ENCODE data around the gene BDH2. TPM values are rescaled to one million over a fixed set of nuclear protein-coding genes. Genes with fewer than 3 reads are reported as not detected.

The BDH2 gene
- 100 to 1,000 TPM; 187 to 232 (median 207) TPM for polyA plus RNA-seq (ENCODE audit: insufficient read length in 4 of 4)

- DNase-seq (ENCODE audit: low read depth in 4 of 4, low spot score in 3 of 4): peak; percentile 64 to 92 (median 88)
These were observed at the start of gene BDH2 for GRCh38 chr4:103099691-103100392. BDH2 (minus strand) TSS chr4:103099834; CDS start chr4:103096254, 3,580 bp downstream.

DNA sequence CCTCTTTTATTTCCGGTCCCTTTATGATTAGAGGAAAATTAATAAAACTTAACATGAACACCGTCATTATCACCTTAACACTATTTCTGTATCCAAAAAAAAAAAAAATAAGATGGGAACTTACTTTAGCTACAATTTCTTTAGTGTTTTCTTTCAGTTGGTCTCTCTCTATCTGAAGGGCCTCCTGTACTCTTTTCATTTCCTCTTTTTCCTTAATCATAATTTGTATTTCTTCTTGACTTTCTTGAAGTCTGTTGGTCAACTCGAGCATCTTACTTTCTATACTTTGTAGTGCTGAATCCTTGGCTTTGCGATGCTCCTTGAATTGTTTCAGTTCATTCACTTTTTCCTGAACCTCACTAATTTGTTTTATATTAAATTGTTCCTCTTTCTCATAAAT lies 45.3 kb upstream of the BDH2 start:
- DNase-seq (ENCODE audit: low read depth in 4 of 4, low spot score in 3 of 4): no peak

DNA sequence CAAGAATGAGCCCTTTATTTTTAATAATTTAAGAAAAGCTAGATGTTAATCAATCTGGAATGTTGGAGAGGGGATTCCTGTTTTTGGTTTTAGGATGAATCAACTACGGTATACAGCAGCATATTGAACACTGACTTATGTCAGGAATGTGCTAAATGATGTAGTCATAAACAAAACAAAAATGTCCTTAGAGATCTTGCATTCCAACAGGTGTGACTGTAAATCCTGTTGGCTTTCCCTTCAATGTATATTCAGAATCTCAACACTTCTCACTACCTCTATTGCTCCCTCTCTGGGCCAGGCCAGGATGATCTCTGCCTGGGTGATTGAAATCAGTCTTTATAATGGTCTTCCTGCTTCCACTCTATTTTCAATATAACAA lies 37.8 kb upstream of the BDH2 start:
- DNase-seq (ENCODE audit: low read depth in 4 of 4, low spot score in 3 of 4): no peak

DNA sequence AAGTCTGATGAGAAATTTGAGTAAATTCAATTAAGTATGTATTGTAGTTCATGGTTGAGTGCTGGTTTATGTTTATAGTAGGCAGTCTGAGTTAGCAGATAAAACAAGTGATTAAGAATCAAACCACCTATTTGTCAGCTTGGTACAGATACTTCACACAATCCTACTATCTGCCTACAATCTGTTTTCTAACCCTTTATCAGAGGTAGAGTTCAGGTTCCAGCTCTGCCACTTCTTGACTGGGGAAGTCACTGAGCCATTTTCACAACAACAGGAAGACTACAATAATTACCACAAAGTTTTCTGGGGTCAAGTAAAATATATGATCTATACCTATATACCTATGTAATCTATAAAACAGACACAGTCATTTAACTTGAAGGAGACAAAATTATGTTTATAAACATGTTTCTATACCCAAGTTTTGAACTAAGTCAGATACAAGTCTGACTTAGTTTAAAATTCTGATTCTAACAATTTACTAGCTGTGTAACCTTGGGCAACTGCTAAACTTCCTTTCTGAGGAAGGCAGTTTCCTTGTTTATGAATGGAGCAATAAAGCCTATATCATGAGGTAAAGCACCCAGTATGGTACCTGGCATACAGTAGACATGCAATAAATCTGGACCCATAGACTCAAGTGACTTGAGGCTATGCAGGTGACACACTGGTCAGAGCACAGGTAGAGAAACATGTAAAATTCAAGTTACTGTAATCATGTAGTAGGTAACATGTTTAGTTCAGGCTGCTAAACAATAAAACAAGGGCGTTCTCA lies 37.2 kb upstream of the BDH2 start:
- no peak for DNase-seq (ENCODE audit: low read depth in 4 of 4, low spot score in 3 of 4)

DNA sequence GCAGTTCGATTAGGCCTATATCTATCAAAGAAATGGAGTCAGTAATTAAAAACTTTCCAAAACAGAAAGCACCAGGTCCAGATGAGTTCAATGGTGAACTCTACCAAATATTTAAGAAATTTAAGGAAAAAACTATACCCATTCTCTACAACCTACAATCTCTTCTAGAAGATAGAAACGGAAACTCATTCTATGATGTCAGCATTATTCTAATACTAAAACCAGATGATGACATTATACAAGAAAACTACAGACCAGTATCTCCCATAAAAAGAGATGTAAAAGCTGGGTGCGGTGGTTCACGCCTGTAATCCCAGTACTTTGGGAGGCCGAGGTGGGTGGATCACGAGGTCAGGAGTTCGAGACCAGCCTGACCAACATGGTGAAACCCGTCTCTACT lies 29.5 kb upstream of the BDH2 start:
- DNase-seq (ENCODE audit: low read depth in 4 of 4, low spot score in 3 of 4): no peak

DNA sequence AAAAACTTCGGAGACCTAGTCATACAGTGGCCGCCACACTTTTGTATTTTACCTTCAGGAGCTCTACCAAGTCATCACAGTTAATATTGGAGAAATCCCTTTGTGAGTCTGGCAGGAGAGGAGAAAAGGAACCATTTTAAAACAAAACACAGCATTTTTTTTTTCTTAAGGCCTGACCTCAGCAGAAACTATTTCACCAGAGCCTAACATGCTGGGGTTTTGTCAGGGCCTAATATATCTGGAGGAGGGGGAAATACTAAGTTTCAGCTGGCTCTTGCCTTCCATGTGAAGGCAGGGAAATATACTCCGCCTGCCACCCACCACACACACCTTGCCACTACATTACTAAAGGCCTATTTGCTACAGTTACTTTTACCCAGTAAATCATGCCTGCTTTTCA lies 26.5 kb upstream of the BDH2 start:
- DNase-seq (ENCODE audit: low read depth in 4 of 4, low spot score in 3 of 4): no peak

DNA sequence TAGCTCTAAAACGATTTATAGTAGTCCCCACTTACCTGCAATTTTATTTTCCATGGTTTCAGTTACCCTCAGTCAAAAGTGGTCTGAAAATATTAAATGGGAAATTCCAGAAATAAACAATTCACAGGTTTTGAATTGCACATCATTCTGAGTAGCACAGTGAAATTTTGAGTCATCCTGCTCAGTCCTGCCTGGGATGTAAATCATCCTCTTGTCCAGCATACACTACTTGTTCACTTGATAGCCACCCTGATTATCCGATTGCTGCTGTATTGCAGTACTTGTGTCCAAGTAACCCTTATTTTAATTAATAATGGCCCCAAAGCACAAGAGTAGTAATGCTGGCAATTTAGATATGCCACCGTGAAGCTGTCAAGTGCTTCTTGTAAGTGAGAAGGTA lies 23.5 kb upstream of the BDH2 start:
- DNase-seq (ENCODE audit: low read depth in 4 of 4, low spot score in 3 of 4): no peak

DNA sequence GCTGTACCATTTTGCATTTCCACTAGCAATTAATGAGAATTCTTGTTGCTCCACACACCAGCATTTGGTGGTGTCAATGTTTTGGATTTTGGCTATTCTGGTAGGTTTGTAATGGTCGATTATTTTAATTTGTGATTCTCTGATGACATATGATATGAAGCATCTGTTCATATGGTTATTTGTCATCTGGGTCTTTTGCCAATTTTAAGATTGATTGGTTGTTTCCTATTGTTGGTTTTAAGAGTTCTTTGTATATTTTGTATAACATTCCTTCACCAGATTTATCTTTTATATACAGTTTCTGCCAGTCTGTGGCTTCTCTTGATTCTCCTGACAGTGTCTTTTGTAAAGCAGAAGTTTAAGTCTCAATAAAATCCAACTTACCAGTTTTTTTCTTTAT lies 18.5 kb upstream of the BDH2 start:
- no peak for DNase-seq (ENCODE audit: low read depth in 4 of 4, low spot score in 3 of 4)

GRCh38 chr4:103111598-103111997 lies 12.0 kb upstream of the BDH2 start:
- DNase-seq (ENCODE audit: low read depth in 4 of 4, low spot score in 3 of 4): no peak

- DNase-seq (ENCODE audit: low read depth in 4 of 4, low spot score in 3 of 4): no peak
These were observed 8.9 kb upstream of the BDH2 start for GRCh38 chr4:103108542-103108941.

- DNase-seq (ENCODE audit: low read depth in 4 of 4, low spot score in 3 of 4): no peak
These were observed 6.1 kb upstream of the BDH2 start for GRCh38 chr4:103105558-103106356.

- no peak for DNase-seq (ENCODE audit: low read depth in 4 of 4, low spot score in 3 of 4)
These were observed 5.3 kb upstream of the BDH2 start for GRCh38 chr4:103104886-103105285.

DNA sequence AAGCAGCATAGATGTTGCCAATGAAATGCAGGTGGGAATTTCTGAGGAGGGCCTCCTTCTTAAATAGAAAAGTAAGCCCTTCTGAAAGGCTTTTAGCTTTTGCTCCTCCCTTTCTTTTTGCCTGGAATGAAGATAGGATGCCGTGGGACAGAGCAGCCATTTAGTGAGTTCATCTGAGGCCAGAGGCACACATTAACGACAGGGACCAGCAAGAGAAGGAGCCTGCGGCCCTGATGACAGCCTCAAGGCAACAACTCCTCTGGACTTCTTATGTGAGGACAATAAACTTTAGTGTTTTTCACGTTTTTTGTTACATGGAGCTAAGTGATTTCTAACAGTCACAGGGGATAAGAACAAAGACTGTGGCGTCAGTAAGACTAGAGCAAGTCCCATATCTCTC lies 1.1 kb upstream of the BDH2 start:
- no peak for DNase-seq (ENCODE audit: low read depth in 4 of 4, low spot score in 3 of 4)

DNA sequence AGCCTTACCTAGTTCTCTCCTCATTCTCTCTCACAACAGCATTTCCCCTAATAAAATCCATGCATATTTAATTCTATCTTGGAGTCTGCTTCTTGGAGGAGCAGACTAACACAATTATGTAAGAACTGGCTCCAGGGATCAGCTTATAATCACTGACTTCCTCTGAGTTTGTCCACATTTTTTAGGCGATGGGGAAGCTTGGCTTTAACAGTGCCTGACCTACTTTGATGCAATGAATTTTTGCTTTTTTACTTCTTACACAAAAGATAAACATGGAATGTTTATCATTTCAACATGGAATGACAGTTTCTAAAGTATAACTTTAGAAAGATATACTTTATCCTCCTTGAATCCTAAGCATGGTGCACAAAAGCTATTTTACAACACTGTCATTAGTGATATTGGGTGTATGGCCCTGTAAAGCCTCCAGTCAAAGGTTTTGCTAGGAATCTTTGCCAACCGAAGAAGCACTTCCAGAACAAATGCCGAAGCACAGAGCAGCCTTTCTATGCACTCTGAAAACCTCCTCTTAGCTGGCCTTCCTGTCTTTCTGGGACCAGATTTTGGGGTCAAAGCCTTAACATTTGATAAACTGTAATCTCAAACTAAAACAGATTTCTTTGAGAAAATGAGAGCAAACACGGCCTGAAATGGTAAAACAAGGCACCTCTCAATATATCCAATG lies 736 bp downstream of the BDH2 start:
- no peak for DNase-seq (ENCODE audit: low read depth in 4 of 4, low spot score in 3 of 4)

GRCh38 chr4:103098341-103098740 lies 1.3 kb downstream of the BDH2 start:
- DNase-seq (ENCODE audit: low read depth in 4 of 4, low spot score in 3 of 4): no peak

DNA sequence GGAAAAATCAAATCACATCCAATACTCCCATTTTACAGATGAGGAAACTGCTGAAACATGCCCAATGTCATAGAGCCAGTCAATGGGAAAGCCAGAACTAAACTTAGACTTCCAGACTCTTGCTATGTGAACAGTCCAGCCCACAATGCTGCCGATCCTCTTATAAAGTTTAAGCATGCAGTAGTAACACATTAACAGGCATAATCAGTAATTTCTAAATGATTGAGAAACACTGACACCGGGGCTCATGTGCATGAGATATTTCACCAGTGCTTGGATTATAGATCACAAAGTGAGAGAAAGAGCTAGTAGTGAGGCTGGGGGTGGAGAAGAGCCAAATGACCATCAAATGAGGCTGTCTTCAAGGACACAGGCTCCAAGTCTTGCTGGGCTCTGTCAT lies 2.5 kb downstream of the BDH2 start:
- DNase-seq (ENCODE audit: low read depth in 4 of 4, low spot score in 3 of 4): no peak

DNA sequence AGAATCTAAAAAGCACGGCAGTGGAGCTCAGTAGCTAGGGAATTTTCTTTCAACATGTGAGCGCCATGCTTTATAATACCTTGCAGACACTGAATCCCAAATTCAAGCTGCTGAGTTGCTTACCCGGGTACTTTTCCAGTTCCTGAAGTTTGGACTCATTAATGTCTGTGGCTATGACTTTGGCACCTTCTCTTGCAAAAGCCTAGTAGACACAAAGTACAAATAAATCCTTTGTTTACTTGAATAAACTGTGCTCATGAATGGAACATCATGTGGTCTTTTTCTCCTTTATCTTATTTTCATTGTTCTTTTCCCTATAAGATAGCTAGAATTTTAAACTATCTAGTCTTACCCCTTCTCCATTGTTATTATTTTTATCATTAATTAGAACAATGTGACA lies 4.6 kb downstream of the BDH2 start:
- no peak for DNase-seq (ENCODE audit: low read depth in 4 of 4, low spot score in 3 of 4)

- no peak for DNase-seq (ENCODE audit: low read depth in 4 of 4, low spot score in 3 of 4)
These were observed 7.4 kb downstream of the BDH2 start for GRCh38 chr4:103092245-103092644.

- DNase-seq (ENCODE audit: low read depth in 4 of 4, low spot score in 3 of 4): peak in 1 of 4 donors; percentile 32
These were observed 7.9 kb downstream of the BDH2 start for GRCh38 chr4:103091601-103092223.

DNA sequence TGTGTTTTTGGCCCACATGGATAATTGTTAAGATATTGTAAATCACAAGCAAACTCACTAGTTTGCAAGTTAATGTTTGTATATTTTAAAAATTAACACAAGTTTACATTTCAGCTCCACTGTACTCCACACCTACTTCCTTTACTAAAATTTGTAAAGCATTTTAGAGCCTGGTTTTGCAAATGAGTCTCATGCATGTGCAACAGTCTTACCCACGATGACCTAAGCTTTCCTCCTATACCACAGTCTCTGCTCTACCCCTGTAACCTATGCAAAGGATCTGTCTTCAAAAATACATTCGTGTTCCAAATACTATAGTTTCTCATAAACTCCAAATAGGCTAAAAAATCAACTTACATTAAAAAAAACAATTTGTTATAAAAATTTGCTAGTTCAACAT lies 10.2 kb downstream of the BDH2 start:
- DNase-seq (ENCODE audit: low read depth in 4 of 4, low spot score in 3 of 4): no peak
